Measurements from ENCODE around the gene MCEMP1. TPM values are rescaled to one million over a fixed set of nuclear protein-coding genes. Genes with fewer than 3 reads are reported as not detected.
"Not testable (repeated sequence)": the region's sequence is repeated elsewhere in the genome, so short reads cannot be mapped to it uniquely, and the experiment has no call there.

MCEMP1 gene
- total RNA-seq, 1 experiment from 2014 or later, result not detected

GRCh38 chr19:7642295-7643030 is 34.4 kb upstream of the MCEMP1 start:
- in situ Hi-C loops (cut with HindIII; ENCODE audit: low sequenced_read_pairs), result no loop called here
- DNase-seq (ENCODE audit: low spot score), result no peak

- in situ Hi-C loops (cut with HindIII; ENCODE audit: low sequenced_read_pairs), result no loop called here
- DNase-seq (ENCODE audit: low spot score), result no peak
Measured at GRCh38 chr19:7643031-7643415, 33.9 kb upstream of the MCEMP1 start.

GRCh38 chr19:7643629-7644549 is 33.0 kb upstream of the MCEMP1 start:
- in situ Hi-C loops (cut with HindIII; ENCODE audit: low sequenced_read_pairs); DNase-seq (ENCODE audit: low spot score): not testable (repeated sequence)

- DNase-seq (ENCODE audit: low spot score), result no peak
- in situ Hi-C loops (cut with HindIII; ENCODE audit: low sequenced_read_pairs), result no loop called here
Measured at GRCh38 chr19:7644550-7644877, 32.4 kb upstream of the MCEMP1 start.

- in situ Hi-C loops (cut with HindIII; ENCODE audit: low sequenced_read_pairs), result no loop called here
Measured at GRCh38 chr19:7645163-7645562, 31.7 kb upstream of the MCEMP1 start.

GRCh38 chr19:7645656-7646425 is 31.0 kb upstream of the MCEMP1 start:
- DNase-seq (ENCODE audit: low spot score), result no peak
- in situ Hi-C loops (cut with HindIII; ENCODE audit: low sequenced_read_pairs), result no loop called here

More at GRCh38 chr19:7645163-7645562, 31.7 kb upstream of the MCEMP1 start:
- no peak for DNase-seq (ENCODE audit: low spot score)

- in situ Hi-C loops (cut with HindIII; ENCODE audit: low sequenced_read_pairs), result no loop called here
- no peak for DNase-seq (ENCODE audit: low spot score)
Measured at GRCh38 chr19:7646426-7646700, 30.5 kb upstream of the MCEMP1 start.

GRCh38 chr19:7647156-7647555 is 29.7 kb upstream of the MCEMP1 start:
- in situ Hi-C loops (cut with HindIII; ENCODE audit: low sequenced_read_pairs), result no loop called here
- no peak for DNase-seq (ENCODE audit: low spot score)

GRCh38 chr19:7648265-7649014 is 28.4 kb upstream of the MCEMP1 start:
- in situ Hi-C loops (cut with HindIII; ENCODE audit: low sequenced_read_pairs), result no loop called here
- no peak for DNase-seq (ENCODE audit: low spot score)

- no peak for DNase-seq (ENCODE audit: low spot score)
- in situ Hi-C loops (cut with HindIII; ENCODE audit: low sequenced_read_pairs), result no loop called here
Measured at GRCh38 chr19:7650148-7650547, 26.7 kb upstream of the MCEMP1 start.

- DNase-seq (ENCODE audit: low spot score), result peak; percentile 79
- in situ Hi-C loops (cut with HindIII; ENCODE audit: low sequenced_read_pairs), result no loop called here
Measured at GRCh38 chr19:7652061-7652641, 24.7 kb upstream of the MCEMP1 start.

GRCh38 chr19:7654401-7654800 is 22.5 kb upstream of the MCEMP1 start:
- in situ Hi-C loops (cut with HindIII; ENCODE audit: low sequenced_read_pairs), result no loop called here
- DNase-seq (ENCODE audit: low spot score), result no peak

GRCh38 chr19:7655581-7655980 is 21.3 kb upstream of the MCEMP1 start:
- in situ Hi-C loops (cut with HindIII; ENCODE audit: low sequenced_read_pairs), result no loop called here
- DNase-seq (ENCODE audit: low spot score), result no peak

- no peak for DNase-seq (ENCODE audit: low spot score)
- in situ Hi-C loops (cut with HindIII; ENCODE audit: low sequenced_read_pairs), result no loop called here
Measured at GRCh38 chr19:7657131-7657751, 19.6 kb upstream of the MCEMP1 start.

- DNase-seq (ENCODE audit: low spot score), result no peak
- in situ Hi-C loops (cut with HindIII; ENCODE audit: low sequenced_read_pairs), result no loop called here
Measured at GRCh38 chr19:7658219-7658686, 18.6 kb upstream of the MCEMP1 start.

- in situ Hi-C loops (cut with HindIII; ENCODE audit: low sequenced_read_pairs), result no loop called here
- DNase-seq (ENCODE audit: low spot score), result no peak
Measured at GRCh38 chr19:7661744-7662538, 14.9 kb upstream of the MCEMP1 start.

GRCh38 chr19:7662657-7663056 is 14.2 kb upstream of the MCEMP1 start:
- in situ Hi-C loops (cut with HindIII; ENCODE audit: low sequenced_read_pairs), result no loop called here
- no peak for DNase-seq (ENCODE audit: low spot score)

- in situ Hi-C loops (cut with HindIII; ENCODE audit: low sequenced_read_pairs), result no loop called here
- DNase-seq (ENCODE audit: low spot score), result no peak
Measured at GRCh38 chr19:7663706-7664105, 13.2 kb upstream of the MCEMP1 start.

All from G401 (cell line).